Activated B cell treated with CpG ODN at 0.5 μM for 24 hours (primary cell): Measurements from ENCODE around the gene WNT10A. TPM values are rescaled to one million over a fixed set of nuclear protein-coding genes. Genes with fewer than 3 reads are reported as not detected.
A peak's percentile ranks its signal among the peaks of the same experiment; 100 is the strongest.

Experiments used
- ATAC-seq: fragments of 200-7000 bp; cut with Tn5 transposase; one replicate; pipeline ENCODE4 v1.10.0; 2021; ENCODE audit warnings: low read depth, mild to moderate bottlenecking, moderate library complexity
- CTCF ChIA-PET: fragments of 350-600 bp; sonication (Branson Sonifier 250); formaldehyde crosslinking; loops from one replicate; lab custom pipeline; 2021; ENCODE audit warnings: antibody characterized with exemption; lab: Charles Lee
- POLR2A ChIA-PET: fragments of 350-600 bp; sonication (Branson Sonifier 250); formaldehyde crosslinking; loops from one replicate; lab custom pipeline; 2021; ENCODE audit warnings: antibody characterized with exemption; lab: Charles Lee
- DNase-seq: peaks from one replicate; pipeline ENCODE4 v3.0.0; 2022
- H3K27ac Mint-ChIP-seq: one replicate; pipeline ENCODE4 v1.8.0; 2020; ENCODE audit warnings: mixed read lengths
- H3K27me3 Mint-ChIP-seq: one replicate; pipeline ENCODE4 v1.8.0; 2021; ENCODE audit warnings: mixed read lengths
- H3K36me3 Mint-ChIP-seq: one replicate; pipeline ENCODE4 v1.8.0; 2021; ENCODE audit warnings: low read depth, mixed read lengths
- H3K4me1 Mint-ChIP-seq: one replicate; pipeline ENCODE4 v1.8.0; 2021; ENCODE audit warnings: mixed read lengths
- H3K4me3 Mint-ChIP-seq: one replicate; pipeline ENCODE4 v1.8.0; 2020; ENCODE audit warnings: mild to moderate bottlenecking, mixed read lengths
- H3K9me3 Mint-ChIP-seq: one replicate; pipeline ENCODE4 v1.8.0; 2020; ENCODE audit warnings: mixed read lengths
- intact Hi-C: fragments of 100-400 bp; cut with micrococcal nuclease; formaldehyde crosslinking; loops from one replicate; pipeline ENCODE4 v1.15.1; 2024
- total RNA-seq: library from RNA; stranded (reverse); gene quantifications from 2 replicates; pipeline ENCODE4 v1.2.3, GENCODE V29; 2022
- TF ChIP-seq, protein P1 (sequence below): fragments of 200-600 bp; IDR thresholded peaks from one replicate; pipeline ENCODE4 v1.8.0; 2022; ENCODE audit warnings: antibody characterized with exemption, mild to moderate bottlenecking

WNT10A gene
- total RNA-seq, 1 donor from 2014 or later: 31.8 TPM

DNA sequence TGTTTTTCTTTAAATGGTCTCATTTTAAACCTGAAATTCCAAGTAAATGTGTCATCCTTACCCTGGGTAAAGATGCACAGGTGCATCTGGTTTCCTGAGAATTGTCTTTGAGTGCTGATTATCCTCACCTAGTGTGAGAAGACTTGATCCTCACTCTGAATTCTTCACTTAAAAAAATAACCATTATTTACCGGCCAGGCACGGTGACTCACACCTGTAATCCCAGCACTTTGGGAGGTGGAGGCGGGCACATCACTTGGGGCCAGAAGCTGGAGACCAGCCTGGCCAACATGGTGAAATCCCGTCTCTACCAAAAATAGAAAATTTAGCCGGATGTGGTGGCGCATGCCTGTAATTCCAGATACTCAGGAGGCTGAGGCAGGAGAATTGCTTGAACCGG is 30.9 kb upstream of the WNT10A start:
- ATAC-seq (no peak), DNase-seq (no peak)
- H3K27me3 Mint-ChIP-seq: peaks cover 27% of the 10 kb centered on the region
- no peak overlapping the region for H3K4me3 Mint-ChIP-seq
- no peaks in the 10 kb centered on the region for H3K4me1 Mint-ChIP-seq
- no peak overlapping the region for H3K27ac Mint-ChIP-seq
- no peaks in the 10 kb centered on the region for H3K9me3 Mint-ChIP-seq
- POLR2A ChIA-PET: no interaction called here
- H3K36me3 Mint-ChIP-seq: no peaks in the 10 kb centered on the region
- TF ChIP-seq, protein P1, sequence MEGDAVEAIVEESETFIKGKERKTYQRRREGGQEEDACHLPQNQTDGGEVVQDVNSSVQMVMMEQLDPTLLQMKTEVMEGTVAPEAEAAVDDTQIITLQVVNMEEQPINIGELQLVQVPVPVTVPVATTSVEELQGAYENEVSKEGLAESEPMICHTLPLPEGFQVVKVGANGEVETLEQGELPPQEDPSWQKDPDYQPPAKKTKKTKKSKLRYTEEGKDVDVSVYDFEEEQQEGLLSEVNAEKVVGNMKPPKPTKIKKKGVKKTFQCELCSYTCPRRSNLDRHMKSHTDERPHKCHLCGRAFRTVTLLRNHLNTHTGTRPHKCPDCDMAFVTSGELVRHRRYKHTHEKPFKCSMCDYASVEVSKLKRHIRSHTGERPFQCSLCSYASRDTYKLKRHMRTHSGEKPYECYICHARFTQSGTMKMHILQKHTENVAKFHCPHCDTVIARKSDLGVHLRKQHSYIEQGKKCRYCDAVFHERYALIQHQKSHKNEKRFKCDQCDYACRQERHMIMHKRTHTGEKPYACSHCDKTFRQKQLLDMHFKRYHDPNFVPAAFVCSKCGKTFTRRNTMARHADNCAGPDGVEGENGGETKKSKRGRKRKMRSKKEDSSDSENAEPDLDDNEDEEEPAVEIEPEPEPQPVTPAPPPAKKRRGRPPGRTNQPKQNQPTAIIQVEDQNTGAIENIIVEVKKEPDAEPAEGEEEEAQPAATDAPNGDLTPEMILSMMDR: no peak
- intact Hi-C loops: loop anchor here (5.0 kb wide), 2 partner anchors 177 to 448 kb away; partner anchors contain the start of genes RNF25 and STK36
- CTCF ChIA-PET: interaction anchor here (1.4 kb wide), 1 partner anchor 48 kb away, joined by 6 read pairs; no protein-coding TSS in a partner anchor

DNA sequence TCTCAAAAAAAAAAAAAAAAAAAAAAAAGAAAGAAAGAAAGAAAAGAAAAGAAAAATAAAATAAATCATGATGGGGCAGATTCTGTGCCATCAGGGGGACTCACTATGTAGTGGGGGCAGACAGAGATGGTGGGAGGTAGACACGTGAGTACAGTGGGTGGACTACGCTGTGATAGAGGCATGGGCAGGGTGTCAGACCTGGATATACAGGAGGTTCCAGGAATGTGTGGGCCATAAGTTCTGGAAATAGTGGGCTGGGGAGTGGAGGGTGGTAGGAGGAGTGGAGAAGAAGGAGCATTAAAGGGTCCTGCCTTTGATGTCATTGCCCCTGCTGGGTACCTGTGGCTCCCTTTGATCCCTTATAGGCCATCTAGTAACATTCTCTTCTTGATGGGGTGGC is 29.9 kb upstream of the WNT10A start:
- POLR2A ChIA-PET: interaction anchor here (0.6 to 1.2 kb wide), 2 partner anchors 25 to 324 kb away, joined by 3 to 5 read pairs; no protein-coding TSS in a partner anchor
- no peak for DNase-seq
- Mint-ChIP-seq H3K9me3 (no peaks in the 10 kb centered on the region), H3K27ac (no peak overlapping the region), H3K4me1 (no peaks in the 10 kb centered on the region), H3K27me3 (peaks cover 36% of the 10 kb centered on the region), H3K4me3 (no peak overlapping the region), H3K36me3 (no peaks in the 10 kb centered on the region)
- ATAC-seq: no peak
- TF ChIP-seq, protein P1: no peak
- CTCF ChIA-PET: interaction anchor here (0.7 to 2.1 kb wide), 7 partner anchors 20 to 303 kb away, joined by 3 to 10 read pairs (median 6); partner anchors contain the start of genes BCS1L and ZNF142
- intact Hi-C loops: loop anchor here (5.0 kb wide), 1 partner anchor 447 kb away; no protein-coding TSS in a partner anchor

DNA sequence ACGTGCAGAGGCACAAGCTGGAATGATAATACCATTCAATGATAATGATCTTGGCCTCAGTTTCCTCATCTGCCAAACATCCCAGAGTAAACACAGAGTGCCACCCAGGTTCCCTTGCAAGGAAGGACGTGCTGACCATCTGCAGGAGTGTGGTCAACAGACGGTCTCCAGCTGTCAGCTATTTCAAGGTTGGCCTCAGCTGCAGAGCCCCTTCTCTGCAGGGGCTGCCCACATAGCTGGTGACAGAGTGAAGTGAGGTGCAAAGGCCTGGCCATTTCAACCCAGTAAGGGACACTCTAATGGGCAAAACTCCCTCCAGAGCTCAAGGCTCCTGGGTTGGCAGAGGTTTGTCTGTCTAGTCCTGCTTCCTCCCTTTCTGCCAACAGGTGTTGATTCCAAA is 29.4 kb upstream of the WNT10A start:
- DNase-seq: no peak
- ChIA-PET CTCF (interaction anchor here (0.7 to 4.6 kb wide), 7 partner anchors 13 to 303 kb away, joined by 3 to 53 read pairs (median 7); no protein-coding TSS in a partner anchor), POLR2A (interaction anchor here (0.6 to 2.8 kb wide), 4 partner anchors 25 to 537 kb away, joined by 3 to 13 read pairs (median 4); no protein-coding TSS in a partner anchor)
- intact Hi-C loops: loop anchor here (5.0 kb wide), 1 partner anchor 446 kb away; no protein-coding TSS in a partner anchor
- Mint-ChIP-seq H3K27ac (no peak overlapping the region), H3K4me1 (no peaks in the 10 kb centered on the region), H3K27me3 (peaks cover 40% of the 10 kb centered on the region), H3K4me3 (no peak overlapping the region), H3K36me3 (no peaks in the 10 kb centered on the region), H3K9me3 (no peaks in the 10 kb centered on the region)
- TF ChIP-seq, protein P1: no peak
- ATAC-seq: no peak

DNA sequence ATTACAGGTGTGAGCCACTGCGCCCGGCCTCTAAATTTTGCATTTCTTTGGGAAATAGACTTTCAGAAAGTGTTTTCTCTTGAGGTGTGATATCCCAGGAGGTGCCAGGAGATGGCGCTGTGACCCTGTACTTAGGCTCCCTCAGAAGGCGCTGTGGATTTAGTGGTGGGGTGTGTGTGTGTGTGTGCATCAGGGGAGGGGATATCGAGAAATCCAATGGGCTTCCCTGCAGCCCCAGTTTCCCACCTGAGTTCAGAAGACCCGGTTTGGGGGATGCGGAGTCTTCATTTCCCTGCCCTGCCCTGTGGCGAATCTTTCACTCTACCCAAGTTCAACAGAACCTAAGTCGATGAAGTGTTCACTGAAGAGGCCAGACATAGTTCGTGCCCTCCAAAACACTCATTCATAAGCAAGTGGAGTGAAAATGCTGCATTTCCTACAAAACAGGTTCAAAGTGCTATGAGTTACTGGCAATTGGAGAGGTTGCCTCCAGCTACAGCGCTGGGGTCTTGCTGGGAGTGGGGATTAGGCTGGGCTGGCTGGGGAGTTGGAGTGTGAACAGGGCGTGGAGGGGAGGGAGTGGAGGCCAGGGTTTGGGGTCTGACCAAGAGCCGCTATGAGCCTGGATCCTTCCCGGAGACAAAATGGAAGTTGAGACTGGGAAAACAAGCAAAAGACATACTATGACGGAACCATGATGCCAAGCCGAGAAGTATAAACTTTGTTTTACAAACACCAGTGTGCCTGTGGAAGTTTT is 27.6 kb upstream of the WNT10A start:
- intact Hi-C loops: loop anchor here (1.0 to 5.0 kb wide), 9 partner anchors 23 to 444 kb away; no protein-coding TSS in a partner anchor
- peaks cover 53% of the 10 kb centered on the region for H3K27me3 Mint-ChIP-seq
- H3K4me3 Mint-ChIP-seq: no peak overlapping the region
- no peaks in the 10 kb centered on the region for H3K36me3 Mint-ChIP-seq
- H3K4me1 Mint-ChIP-seq: no peaks in the 10 kb centered on the region
- no peaks in the 10 kb centered on the region for H3K9me3 Mint-ChIP-seq
- ATAC-seq (peak; percentile 90), DNase-seq (peak; percentile 64)
- CTCF ChIA-PET: interaction anchor here (0.7 to 4.6 kb wide), 7 partner anchors 11 to 205 kb away, joined by 3 to 53 read pairs (median 4); no protein-coding TSS in a partner anchor
- H3K27ac Mint-ChIP-seq: no peak overlapping the region
- TF ChIP-seq, protein P1: no peak
- POLR2A ChIA-PET: interaction anchor here (2.8 kb wide), 1 partner anchor 44 kb away, joined by 13 read pairs; no protein-coding TSS in a partner anchor

GRCh38 chr2:218853766-218854165 is 26.9 kb upstream of the WNT10A start:
- Mint-ChIP-seq H3K4me3 (no peak overlapping the region), H3K36me3 (no peaks in the 10 kb centered on the region), H3K9me3 (no peaks in the 10 kb centered on the region), H3K27me3 (peaks cover 59% of the 10 kb centered on the region), H3K4me1 (peaks cover 1% of the 10 kb centered on the region), H3K27ac (no peak overlapping the region)
- ATAC-seq (no peak), DNase-seq (no peak)
- ChIA-PET CTCF (interaction anchor here (0.7 to 4.6 kb wide), 4 partner anchors 17 to 126 kb away, joined by 3 to 53 read pairs (median 4); no protein-coding TSS in a partner anchor), POLR2A (interaction anchor here (2.8 kb wide), 1 partner anchor 44 kb away, joined by 13 read pairs; no protein-coding TSS in a partner anchor)
- TF ChIP-seq, protein P1: no peak
- intact Hi-C loops: loop anchor here (1.0 to 5.0 kb wide), 9 partner anchors 23 to 444 kb away; no protein-coding TSS in a partner anchor
